Measurements from ENCODE around the gene GDF7. TPM values are rescaled to one million over a fixed set of nuclear protein-coding genes. Genes with fewer than 3 reads are reported as not detected.

The GDF7 gene
- total and polyA plus RNA-seq, 2 of the 4 experiments (the other 2 are of a cell fraction): under 0.01 to 0.02 TPM

DNA sequence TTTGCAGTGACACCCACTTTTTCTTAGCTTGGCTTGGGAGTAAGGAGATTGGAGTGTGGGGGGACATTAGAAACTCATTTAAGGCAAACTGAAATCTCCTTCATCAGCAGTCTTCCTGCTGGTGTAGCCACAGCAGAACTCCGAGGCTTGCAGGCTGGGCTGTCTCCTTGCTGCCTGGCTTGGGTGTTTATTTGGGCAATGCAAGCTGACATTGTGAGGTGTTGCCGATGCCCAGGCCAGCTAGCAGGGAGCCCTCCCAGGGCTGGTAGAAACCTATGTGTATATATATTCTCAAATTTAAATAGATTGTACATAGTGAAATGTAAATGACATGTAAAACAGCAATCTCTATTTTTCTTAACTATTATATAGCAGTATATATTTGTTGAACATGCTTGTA, 11.8 kb downstream of the GDF7 start (continued):
- TF ChIP-seq MXI1 (IDR thresholded peaks at IDR 0.05; ENCODE audit: borderline replicate concordance, low read depth, low read length): no peak
- no peak for TF ChIP-seq CHD1 (IDR thresholded peaks at IDR 0.05; ENCODE audit: low read depth, low read length)

DNA sequence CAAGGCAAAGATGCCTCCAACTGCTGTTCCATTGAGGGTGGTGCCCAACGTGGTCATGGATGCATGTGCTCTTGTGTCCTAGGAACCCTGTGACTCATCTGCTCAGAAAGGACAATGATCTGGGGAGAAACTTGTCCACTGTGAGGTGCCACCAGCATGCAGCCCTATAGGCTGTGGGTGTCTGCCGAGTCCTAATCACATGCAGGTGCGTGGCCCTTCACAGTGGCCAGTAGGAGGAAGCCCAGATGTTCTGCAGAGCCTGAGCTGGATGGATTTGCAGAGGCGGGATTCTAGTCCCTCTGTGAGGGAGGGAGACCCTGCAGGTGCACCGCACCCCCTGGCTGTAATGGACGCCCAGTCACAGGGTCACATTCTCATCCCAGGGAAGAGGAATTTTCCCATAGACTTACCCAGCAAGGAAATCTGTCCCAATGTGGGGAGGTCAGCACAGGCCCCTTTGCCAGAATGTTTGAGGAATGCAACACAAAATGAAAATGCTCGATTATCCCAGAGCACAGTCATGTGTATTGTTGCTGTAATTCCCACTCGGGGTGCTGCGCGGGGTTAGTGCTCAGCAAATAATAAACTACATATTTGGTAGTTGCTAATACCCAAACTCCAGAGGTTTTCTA, 13.9 kb downstream of the GDF7 start:
- Histone ChIP-seq H4K91ac (ENCODE audit: insufficient read depth, low read depth, low read length) (no peak overlapping the region), H2AK5ac (ENCODE audit: low read depth, low read length) (no peak overlapping the region), H4K8ac (ENCODE audit: low read depth in 2 of 2, low read length in 2 of 2) (no peak overlapping the region), H2AK9ac (replicated peaks; ENCODE audit: low read depth, low read length, poor library complexity) (no peak overlapping the region), H2BK120ac (ENCODE audit: low read depth, low read length) (no peak overlapping the region), H3K56ac (ENCODE audit: extremely low read depth, insufficient read depth, low read length) (no peak overlapping the region), H3K9me1 (ENCODE audit: insufficient read depth, low read length) (no peaks in the 10 kb centered on the region), H3K4me2 (ENCODE audit: low read depth, low read length) (no peak overlapping the region), H4K5ac (ENCODE audit: low read depth, low read length) (no peak overlapping the region), H3K4me3 (ENCODE audit: insufficient read depth, low read depth, low read length) (no peak overlapping the region), H3K9me3 (ENCODE audit: control insufficient read depth, insufficient read depth, low read length) (no peaks in the 10 kb centered on the region), H3K14ac (replicated peaks; ENCODE audit: low read depth, low read length) (no peak overlapping the region), H3K79me1 (ENCODE audit: low read depth in 1 of 2, low read length in 2 of 2) (no peaks in the 10 kb centered on the region), H3K4ac (ENCODE audit: low read depth, low read length) (no peak overlapping the region), H2BK5ac (ENCODE audit: low read depth, low read length, poor library complexity, severe bottlenecking) (no peak overlapping the region), H3K18ac (ENCODE audit: low read depth, low read length) (no peak overlapping the region), H2BK15ac (ENCODE audit: low read depth, low read length) (no peak overlapping the region), H2AFZ (replicated peaks; ENCODE audit: low read length, poor library complexity) (no peak overlapping the region), H3K27ac (ENCODE audit: insufficient read depth, low read length) (no peak overlapping the region), H3K27me3 (ENCODE audit: control insufficient read depth, insufficient read depth, low read length) (no peaks in the 10 kb centered on the region), H3K9ac (ENCODE audit: low read depth, low read length) (no peak overlapping the region), H3K23ac (ENCODE audit: low read depth, low read length) (no peak overlapping the region), H3K4me1 (ENCODE audit: control insufficient read depth, insufficient read depth, low read length) (no peaks in the 10 kb centered on the region), H3K36me3 (ENCODE audit: control insufficient read depth, insufficient read depth, low read length) (peaks cover 1% of the 10 kb centered on the region), H4K20me1 (ENCODE audit: insufficient read depth, low read length) (no peaks in the 10 kb centered on the region), H2BK20ac (ENCODE audit: low read depth, low read length) (no peak overlapping the region)
- no peak for ATAC-seq (ENCODE audit: low read depth)
- no peak for DNase-seq
- intact Hi-C loops (cut with micrococcal nuclease): no loop called here
- dilution Hi-C loops (cut with HindIII; ENCODE audit: low sequenced_read_pairs, unreplicated experiment): loop anchor here (25.0 kb wide), 1 partner anchor 256 kb away; no protein-coding TSS in a partner anchor
- no TSS peak for BruUV-seq (replicated peaks)
- ChIA-PET CTCF (interaction anchor here (1.5 kb wide), 1 partner anchor 20 kb away, joined by 4 read pairs; no protein-coding TSS in a partner anchor), POLR2A (ENCODE audit: unreplicated experiment) (no interaction called here)
- in situ Hi-C loops (cut with MboI; ENCODE audit: low sequenced_read_pairs): no loop called here
- WGBS, 2 experiments (ENCODE audit: extremely low coverage in 2 of 2, insufficient read length in 1 of 2): 100% methylated on average over 1 of the region's 10 CpGs; no CpG with 5 or more reads in 1 of the 2 experiments
- TF ChIP-seq CEBPB (IDR thresholded peaks at IDR 0.05; ENCODE audit: low read depth, low read length) (no peak), MXI1 (IDR thresholded peaks at IDR 0.05; ENCODE audit: borderline replicate concordance, low read depth, low read length) (no peak), BHLHE40 (IDR thresholded peaks at IDR 0.05; ENCODE audit: low read depth, low read length) (no peak), SMC3 (IDR thresholded peaks at IDR 0.05; ENCODE audit: low read depth, low read length) (no peak), USF2 (IDR thresholded peaks at IDR 0.05; ENCODE audit: low read depth, low read length) (no peak), RCOR1 (IDR thresholded peaks at IDR 0.05; ENCODE audit: insufficient replicate concordance, low read length) (no peak), FOS (IDR thresholded peaks at IDR 0.05; ENCODE audit: low read depth, low read length) (no peak), RAD21 (IDR thresholded peaks at IDR 0.05; ENCODE audit: low read length) (no peak), CHD1 (IDR thresholded peaks at IDR 0.05; ENCODE audit: low read depth, low read length) (no peak), NFE2L2 (IDR thresholded peaks at IDR 0.05; ENCODE audit: low read depth, low read length) (no peak), CTCF (conservative IDR thresholded peaks at IDR 0.05; ENCODE audit: low read depth, low read length) (no peak), RFX5 (IDR thresholded peaks at IDR 0.05; ENCODE audit: low read depth, low read length) (no peak)
- TF ChIP-seq, protein P1, sequence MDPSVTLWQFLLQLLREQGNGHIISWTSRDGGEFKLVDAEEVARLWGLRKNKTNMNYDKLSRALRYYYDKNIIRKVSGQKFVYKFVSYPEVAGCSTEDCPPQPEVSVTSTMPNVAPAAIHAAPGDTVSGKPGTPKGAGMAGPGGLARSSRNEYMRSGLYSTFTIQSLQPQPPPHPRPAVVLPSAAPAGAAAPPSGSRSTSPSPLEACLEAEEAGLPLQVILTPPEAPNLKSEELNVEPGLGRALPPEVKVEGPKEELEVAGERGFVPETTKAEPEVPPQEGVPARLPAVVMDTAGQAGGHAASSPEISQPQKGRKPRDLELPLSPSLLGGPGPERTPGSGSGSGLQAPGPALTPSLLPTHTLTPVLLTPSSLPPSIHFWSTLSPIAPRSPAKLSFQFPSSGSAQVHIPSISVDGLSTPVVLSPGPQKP (IDR thresholded peaks at IDR 0.05; ENCODE audit: borderline replicate concordance, low read depth, low read length): no peak

All from IMR-90 (cell line).